Stimulated activated CD4-positive, alpha-beta T cell treated with anti-CD3 and anti-CD28 coated beads, TNF-alpha, amount 100 ng/mL, for 4 hours (primary cell): Measurements from ENCODE around the gene GLIPR2.

ENCODE experiments used
- DNase-seq, 3 experiments: peaks; one replicate each; pipeline ENCODE4 v3.0.0-alpha.2; 2020; ENCODE audit warnings: low read depth in 3 of 3

GLIPR2 gene

DNA sequence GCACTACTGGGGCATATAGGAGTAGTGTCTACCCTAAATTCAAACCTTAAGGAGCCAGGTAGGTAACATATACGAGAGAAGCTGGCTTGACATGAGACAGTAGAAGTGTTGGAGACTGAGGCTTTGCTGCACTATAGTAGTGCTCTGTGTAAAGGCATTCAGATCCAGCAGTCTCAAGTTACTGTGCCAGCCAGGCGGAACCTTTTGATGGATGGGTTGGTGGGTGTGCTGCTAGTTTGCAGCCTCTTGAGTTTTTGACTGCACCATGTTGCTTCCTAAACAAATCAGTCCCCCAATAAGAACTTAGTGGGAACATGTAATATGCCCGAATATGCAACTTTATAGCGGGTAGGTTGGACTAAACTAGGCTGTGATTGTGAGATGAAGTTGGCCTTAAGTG, 55.7 kb downstream of the GLIPR2 start:
- no peak for DNase-seq

DNA sequence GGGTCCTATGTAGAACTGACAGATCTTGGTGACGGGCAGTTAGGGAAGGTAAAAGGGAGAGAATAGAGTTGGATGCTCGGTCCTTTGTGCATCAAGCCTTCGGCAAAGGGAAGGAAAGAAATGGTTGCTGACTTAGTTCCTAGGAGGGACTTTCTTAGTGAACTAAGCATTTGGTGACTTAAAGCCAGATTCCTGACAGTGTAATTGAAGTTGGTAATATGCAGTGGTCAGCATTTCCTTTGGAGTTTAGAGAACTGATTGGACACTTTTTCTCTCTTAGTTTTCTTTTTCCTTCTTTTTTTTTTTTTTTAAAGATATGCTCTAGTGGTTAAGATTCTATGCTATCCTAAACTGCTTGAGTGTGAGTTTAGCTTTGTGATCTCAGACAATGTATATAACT, 56.5 kb downstream of the GLIPR2 start:
- DNase-seq, result no peak

DNA sequence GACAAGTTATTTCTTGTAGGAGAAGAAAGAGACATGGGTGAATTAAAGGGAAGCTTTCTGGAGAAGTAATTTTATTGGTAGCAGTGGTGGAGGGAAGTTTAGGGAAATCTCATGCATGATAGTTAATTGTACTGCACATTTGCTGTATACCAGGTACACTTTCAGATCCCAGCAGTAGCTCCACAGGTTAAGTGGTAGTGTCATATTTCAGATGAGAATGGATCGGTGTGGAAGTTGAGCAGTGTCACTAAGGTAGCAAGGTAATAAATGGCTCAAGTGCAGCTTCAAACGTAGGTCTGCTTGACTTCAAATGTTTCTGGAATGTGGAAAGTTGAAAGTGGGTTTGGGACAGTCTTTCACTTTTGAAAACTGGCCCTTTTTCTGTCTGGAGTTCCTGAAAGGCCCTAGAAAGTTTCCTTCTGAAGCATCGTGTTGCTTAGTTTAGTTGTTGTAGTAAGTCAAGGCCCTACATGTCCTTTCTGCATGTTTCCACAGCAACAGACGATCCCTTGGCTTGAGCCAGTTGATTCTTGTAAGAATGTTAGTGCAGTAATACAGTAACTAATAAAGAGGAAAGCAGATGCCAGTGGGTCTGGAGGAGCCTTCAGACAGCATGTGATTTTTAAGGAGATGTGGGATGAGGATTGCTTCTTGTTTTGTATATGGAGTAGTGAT, 57.9 kb downstream of the GLIPR2 start:
- no peak for DNase-seq

DNA sequence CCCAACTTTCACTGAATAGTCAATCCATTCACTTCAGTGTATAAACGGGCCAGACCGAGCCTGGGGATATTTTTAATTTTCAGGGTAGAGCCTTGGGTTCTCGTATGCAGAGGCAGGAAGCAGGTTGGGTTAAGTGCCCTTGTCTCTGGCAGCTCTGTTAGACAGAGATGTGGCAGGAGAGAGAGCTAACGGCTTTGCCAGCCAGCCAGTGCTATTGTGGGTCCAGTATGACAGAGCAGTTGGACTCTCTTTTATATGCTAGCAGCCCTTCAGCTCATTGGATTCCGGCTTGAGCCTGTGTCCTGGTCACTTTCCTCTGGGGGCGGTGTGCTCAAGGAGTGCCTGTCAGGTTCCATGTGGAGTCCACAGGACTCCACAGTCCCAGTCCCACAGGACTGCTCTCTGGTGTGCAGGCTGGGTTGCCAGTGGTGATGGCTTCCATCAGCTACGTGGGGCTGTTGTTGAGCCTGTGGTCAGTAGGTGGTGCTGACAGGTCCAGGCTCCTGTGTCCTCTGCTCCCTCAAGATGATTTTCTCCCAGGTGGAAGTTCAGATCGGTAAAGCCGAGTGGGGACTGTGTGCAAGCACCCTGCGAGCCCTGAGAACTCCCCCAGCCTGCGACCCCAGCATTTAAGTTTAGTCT, 68.5 kb downstream of the GLIPR2 start:
- DNase-seq, result no peak

DNA sequence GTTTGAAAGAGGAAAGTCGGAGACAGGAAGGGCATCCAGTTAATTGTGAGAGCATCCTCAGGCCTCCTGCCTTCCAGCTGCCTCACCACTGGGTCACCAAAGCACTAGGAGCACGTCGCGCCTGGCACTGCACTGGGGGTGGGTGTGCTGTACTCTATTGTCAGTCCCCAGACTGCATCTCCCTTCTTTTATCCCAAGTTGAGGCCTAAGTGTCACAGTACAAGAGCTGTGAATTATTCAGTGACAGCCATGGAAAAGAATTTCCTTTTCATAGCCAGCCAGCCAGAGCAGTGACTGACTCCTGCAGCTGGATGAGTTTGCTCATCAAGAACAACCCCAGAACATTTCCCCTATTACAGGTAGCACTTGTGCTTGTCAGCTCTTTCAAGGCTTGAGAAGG, 70.5 kb downstream of the GLIPR2 start:
- DNase-seq, result no peak

DNA sequence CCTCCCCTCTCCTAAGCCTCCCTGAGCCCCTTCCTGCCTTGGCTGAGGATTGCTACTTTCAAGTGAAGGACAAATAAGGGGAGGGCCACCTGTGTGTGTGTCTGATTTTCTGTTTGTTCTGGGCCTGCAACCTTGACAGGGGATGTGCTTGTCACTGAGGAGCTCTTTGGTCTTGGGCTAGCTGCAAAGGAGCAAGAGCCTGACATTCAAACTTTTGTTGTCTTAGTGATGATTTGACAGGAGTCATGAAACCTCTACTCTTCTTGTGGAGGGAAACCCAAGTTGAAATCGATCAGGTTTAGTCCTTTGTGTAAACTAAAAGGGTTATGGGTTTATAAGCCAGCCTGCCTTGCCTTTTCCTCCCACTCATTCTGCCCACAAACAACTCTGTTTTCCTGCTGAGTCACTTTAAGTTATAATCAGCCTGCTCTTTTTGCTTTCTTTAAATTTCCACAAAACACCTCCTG, 71.0 kb downstream of the GLIPR2 start:
- no peak for DNase-seq

DNA sequence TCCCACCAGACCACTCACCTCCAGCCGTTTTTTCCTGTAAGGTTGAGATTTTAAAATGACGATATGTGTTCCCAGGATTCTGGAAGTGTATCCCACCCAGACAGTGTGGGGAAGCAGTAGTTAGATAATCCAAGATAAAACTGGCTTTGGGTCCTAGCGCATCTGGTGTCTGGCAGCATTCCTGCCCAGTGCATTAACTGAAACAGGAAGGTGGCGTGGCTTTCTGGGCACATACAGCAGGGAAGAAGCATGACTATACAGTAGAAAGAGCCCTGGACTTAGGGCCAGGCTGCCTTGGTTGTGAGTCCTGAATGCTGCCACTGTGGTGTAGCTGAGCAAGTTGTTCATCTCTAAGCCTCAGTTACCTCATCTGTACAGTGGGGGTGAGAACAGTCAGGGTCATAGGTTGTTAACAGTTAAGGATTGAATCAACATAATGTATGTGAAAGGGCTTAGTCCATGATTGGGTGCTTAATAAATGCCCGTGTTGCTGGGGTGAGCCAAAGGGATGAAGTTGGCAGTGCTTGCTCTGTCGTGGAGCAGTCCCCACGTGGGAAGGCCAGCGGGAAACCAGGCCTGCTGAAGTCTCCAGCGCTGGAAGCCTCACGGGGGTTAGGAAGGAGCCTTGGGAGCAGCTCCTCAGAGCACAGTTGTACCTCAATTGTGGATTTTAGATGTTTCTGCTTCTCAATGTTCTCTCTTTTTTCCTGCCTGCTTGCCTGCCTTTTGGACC, 72.2 kb downstream of the GLIPR2 start:
- DNase-seq, result no peak

DNA sequence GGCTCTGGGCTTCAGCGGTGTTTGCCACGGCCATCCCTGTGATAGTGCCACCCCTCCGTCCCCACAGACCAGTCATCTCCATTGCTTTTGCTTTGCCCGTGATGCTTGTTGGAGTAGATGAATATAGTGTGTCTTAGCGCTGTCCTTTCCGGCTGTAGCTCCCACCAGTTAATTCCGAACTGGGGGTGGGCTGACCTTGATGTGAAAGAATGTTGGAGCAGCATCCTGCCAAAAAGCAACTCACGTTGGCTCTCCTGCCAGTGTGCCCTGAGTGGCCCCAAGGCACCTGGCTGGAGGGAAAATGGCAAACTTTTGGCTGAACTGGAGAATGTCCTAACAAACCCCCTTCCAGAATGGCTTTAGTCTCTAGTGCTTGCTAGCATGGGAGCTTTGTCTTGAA, 74.2 kb downstream of the GLIPR2 start:
- DNase-seq, result no peak

DNA sequence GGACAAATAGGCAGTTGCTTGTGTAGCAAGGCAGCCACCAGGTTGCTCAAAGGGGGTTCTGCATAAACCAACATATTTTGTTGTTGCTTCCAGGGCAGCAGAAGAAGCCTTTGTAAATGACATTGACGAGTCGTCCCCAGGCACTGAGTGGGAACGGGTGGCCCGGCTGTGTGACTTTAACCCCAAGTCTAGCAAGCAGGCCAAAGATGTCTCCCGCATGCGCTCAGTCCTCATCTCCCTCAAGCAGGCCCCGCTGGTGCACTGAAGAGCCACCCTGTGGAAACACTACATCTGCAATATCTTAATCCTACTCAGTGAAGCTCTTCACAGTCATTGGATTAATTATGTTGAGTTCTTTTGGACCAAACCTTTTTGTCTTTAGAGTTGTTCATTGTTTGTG, 75.0 kb downstream of the GLIPR2 start:
- DNase-seq, result no peak

DNA sequence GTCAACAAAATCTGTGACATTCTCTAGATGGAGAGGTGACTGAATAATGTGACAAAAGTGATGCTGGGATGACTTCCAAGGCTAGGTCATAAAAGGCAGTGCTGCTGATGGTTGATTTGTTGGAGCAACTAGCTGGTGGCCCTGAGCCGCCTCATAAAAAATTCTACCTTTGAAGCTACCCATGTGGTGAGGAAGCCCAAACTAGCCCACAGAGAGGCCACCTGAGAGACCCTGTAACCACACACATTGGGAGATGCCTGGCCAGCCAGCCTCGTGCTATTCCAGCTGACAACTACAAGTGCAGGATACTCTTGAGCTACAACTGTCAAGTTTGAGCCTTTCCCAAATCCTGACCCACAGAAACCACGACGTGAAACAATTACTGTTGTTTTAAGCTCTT, 76.9 kb downstream of the GLIPR2 start:
- DNase-seq, result no peak
